EL (cell line): ENCODE measurements around the gene TRPC4AP.
A peak's percentile ranks its signal among the peaks of the same experiment; 100 is the strongest.

Experiments
- DNase-seq: peaks from one replicate; pipeline ENCODE4 v3.0.0-alpha.2; 2016

Gene TRPC4AP

DNA sequence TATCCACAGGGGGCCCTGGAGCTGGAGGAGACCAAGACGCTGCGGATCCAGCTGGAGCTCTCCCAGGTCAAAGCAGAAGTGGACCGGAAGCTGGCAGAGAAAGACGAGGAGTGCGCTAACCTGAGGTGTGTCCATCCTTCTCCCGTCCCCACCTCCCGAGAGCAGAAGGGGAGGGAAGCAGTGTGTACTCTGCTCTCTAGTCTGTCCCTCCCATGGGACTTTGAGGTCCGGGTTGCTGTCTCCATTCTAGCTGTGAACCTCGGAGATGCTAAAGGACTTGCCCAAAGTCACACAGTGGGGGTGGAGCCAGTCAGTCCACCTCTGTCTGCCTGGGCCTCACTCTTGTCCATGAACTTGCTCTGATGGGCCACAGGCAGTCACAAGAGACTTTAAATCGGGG is 92.8 kb downstream of the TRPC4AP start:
- no peak for DNase-seq

DNA sequence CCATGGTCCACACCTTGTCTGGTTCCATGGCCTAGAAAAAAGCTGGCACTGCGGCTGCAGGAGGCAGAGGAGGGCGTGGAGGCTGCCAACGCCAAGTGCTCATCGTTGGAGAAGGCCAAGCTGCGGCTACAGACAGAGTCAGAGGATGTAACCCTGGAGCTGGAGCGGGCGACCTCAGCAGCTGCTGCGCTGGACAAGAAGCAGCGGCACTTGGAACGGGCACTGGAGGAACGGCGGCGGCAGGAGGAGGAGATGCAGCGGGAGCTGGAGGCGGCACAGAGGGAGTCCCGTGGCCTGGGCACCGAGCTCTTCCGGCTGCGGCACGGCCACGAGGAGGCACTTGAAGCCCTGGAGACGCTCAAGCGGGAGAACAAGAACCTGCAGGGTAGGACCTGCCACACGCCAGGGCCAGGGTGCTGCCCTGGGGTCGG is 93.6 kb downstream of the TRPC4AP start:
- DNase-seq: no peak

DNA sequence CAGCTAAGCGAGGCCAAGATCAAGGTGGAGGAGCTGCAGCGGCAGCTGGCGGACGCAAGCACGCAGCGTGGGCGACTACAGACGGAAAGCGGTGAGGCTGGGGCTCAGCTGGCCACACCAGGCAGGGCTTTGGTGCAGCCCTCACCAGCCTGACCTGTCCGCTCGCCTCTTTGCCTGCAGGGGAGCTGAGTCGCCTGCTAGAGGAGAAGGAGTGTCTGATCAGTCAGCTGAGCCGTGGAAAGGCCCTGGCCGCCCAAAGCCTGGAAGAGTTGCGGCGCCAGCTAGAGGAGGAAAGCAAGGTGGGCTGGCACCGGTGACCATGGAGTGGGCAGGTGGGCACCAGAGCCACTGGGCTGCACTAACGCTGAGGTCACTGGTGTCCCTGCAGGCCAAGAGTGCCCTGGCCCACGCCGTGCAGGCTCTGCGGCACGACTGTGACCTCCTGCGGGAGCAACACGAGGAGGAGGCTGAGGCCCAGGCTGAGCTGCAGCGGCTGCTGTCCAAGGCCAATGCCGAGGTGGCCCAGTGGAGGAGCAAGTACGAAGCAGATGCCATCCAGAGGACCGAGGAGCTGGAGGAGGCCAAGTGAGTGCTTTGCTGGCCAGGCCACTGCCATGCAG is 94.2 kb downstream of the TRPC4AP start:
- DNase-seq: no peak

DNA sequence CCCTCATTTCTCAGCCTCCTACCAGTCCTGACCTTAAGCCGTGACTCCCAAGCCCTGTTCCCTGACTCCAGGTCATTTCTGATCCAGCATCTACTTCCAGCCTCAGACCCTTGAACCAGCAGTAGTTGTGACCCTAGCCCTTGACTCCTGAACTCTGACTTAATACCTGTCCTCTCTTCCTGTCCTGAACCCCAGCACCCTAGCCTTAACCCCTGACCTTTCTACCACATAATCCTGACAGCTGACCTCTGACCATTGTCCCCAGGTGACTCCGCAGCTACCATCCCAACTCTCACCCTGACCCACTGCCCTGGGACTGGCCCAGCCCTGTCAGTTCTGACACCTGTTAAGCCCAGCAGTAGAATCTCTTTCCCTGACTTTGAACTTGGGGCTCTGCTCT is 94.8 kb downstream of the TRPC4AP start:
- no peak for DNase-seq

DNA sequence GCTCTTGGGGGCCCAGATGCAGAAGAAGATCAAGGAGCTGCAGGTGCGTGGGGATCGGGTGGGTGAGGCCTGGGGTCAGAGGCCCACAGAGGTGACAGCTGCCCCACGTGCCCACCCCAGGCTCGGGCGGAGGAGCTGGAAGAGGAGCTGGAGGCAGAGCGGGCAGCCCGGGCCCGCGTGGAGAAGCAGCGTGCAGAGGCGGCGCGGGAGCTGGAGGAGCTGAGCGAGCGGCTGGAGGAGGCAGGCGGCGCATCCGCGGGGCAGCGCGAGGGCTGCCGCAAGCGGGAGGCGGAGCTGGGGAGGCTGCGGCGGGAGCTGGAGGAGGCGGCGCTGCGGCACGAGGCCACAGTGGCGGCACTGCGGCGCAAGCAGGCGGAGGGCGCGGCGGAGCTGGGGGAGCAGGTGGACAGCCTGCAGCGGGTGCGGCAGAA is 95.5 kb downstream of the TRPC4AP start:
- DNase-seq: no peak

DNA sequence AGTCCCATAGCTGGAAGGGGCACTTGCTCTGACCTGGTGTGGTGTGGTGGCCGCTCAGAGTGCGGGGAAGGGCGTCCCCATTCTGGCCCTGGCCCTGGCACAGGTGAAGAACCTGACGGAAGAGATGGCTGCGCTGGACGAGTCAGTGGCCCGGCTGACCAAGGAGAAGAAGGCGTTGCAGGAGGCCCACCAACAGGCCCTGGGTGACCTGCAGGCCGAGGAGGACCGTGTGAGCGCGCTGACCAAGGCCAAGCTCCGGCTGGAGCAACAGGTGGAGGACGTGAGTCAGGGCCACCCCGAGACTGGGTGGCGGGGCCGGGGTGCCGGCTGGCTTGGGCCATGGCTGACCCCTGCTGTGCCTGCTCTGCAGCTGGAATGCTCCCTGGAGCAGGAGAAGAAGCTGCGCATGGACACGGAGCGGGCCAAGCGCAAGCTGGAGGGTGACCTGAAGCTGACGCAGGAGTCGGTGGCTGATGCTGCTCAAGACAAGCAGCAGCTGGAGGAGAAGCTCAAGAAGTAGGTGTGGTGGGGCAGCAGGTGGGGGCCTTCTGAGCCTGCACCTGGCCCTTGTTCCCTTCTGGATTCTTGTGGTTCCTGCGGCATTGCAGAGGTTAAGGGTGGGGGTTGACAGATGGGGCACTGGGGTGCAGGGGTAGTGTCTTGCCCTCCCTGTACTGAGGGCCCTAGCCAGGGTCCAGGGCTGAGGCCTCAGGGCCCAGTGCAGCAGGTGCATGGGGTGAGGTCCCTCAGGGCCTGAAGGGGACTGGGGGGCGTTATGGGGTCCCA is 96.2 kb downstream of the TRPC4AP start:
- DNase-seq: no peak

DNA sequence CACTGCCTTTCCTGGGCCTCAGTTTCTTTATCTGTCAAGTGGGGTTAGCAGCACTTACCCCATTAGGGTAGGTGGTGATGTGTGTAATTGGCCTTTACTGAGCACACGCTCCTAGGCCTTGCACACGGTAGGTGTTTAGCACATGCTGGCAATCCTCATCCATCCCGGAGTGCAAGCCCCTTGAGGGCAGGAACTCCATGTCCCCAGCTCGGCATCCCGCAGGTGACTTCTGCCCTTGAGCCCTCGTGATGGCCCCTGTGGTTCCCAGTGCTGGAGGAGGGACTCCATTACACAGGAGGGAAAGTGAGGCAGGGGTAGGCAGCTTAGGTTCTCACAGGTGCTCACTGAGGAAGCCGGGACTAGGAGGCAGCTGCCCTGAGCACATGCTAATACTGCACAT is 96.9 kb downstream of the TRPC4AP start:
- no peak for DNase-seq

DNA sequence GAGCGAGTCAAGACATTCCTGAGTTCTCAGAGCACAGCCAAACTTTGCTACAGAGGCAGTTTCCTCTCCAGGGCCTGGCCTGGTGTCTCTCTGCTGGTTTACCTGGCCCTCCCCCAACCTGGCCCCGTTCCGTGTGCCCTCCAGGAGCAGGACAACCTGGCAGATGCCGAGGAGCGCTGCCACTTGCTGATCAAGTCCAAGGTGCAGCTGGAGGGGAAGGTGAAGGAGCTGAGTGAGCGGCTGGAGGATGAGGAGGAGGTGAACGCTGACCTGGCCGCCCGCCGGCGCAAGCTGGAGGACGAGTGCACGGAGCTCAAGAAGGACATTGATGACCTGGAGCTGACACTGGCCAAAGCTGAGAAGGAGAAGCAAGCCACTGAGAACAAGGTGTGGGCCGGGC is 97.4 kb downstream of the TRPC4AP start:
- DNase-seq: no peak

DNA sequence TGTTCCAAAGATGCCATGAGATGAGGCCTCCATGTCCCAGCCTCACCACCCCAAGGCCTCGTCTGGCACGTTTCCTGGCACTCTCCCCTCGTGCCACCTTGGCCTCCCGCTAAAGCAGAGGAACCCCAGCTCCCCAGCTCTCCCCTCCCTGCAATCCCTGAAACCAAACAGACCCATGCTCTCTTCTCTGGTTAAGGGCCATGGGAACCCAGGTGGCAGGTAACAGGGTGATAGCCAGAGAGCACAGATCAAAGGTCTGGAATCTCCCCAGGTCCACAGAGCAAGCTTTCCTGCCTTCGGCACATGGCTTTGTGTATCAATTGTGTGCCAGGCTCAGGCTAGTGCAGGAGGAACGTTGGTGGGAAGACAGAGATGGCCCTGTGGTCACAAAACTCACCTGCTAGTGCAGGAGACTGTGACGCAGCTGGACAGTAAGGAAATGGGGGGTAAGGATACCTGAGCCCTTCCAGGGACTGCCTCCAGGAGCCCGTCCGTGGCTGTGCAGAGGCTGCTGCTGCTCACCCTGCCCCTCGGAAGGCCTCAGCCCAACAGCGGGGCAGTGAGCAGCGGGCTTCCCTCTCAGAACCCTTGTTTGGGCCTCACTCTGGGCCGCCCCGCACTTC is 98.0 kb downstream of the TRPC4AP start:
- DNase-seq: no peak

DNA sequence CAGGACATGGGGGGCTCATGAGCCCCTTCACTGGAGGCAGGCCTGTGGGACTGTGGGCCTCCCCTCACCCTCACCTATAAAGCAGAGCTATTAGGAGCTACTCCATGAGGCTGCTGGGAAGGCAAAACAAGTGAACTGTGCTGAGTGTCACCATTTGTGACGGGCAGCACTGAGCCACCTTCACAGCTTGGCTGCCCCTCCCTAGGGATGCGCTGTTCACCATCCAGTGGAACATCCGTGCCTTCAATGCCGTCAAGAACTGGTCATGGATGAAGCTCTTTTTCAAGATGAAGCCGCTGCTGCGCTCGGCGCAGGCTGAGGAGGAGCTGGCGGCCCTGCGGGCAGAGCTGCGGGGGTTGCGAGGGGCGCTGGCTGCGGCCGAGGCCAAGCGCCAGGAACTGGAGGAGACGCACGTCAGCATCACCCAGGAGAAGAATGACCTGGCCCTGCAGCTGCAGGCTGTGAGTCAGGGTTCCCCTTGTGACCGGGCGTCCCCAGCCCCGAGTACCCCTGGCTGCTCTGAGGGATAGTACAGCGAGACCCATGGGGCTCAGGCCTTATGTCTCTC is 98.6 kb downstream of the TRPC4AP start:
- DNase-seq: no peak

DNA sequence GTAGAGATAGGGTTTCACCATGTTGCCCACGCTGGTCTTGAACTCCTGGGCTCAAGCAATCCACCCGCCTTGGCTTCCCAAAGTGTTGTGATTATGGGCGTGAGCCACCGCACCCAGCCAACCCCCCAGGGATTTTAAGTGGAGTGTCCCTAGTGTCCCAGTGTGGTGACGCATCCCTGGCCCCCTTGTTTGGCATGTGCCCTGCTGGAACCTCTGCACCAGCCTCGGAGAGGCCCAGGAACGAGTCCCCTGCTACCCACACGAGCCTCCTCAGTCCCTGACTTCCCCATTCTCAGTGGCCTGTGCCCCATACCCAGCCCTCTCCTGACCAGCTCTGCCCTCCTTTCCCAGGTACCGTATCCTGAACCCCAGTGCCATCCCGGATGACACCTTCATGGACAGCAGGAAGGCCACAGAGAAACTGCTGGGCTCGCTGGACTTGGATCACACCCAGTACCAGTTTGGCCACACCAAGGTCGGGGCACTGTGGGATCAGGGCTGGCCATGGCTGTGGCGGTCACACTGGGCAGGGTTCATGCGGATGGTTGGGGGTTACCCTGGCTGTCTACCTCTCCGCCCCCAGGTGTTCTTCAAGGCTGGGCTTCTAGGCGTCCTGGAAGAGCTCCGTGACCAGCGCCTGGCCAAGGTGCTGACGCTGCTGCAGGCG is 99.7 kb downstream of the TRPC4AP start:
- no peak for DNase-seq

DNA sequence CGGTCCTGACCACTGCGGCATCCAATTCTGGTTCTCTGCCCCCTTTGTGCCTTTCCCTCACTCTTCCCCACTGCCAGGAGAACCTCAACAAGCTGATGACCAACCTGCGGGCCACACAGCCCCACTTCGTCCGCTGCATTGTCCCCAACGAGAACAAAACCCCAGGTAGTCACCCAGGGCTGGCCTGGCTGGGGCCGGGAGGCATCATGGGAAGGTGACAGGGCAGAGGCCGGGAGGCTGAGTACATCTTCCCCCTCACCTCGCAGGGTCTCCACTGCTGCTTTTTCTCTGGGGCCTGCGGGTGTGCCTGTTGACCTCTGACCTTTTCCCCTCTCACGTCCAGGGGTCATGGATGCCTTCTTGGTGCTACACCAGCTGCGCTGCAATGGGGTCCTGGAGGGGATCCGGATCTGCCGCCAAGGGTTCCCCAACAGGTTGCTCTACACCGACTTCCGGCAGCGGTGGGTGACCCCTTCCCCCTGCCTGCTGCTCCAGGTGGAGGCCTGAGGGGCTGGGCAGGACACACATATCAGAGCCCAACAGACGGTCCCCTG is 101.9 kb downstream of the TRPC4AP start:
- no peak for DNase-seq

DNA sequence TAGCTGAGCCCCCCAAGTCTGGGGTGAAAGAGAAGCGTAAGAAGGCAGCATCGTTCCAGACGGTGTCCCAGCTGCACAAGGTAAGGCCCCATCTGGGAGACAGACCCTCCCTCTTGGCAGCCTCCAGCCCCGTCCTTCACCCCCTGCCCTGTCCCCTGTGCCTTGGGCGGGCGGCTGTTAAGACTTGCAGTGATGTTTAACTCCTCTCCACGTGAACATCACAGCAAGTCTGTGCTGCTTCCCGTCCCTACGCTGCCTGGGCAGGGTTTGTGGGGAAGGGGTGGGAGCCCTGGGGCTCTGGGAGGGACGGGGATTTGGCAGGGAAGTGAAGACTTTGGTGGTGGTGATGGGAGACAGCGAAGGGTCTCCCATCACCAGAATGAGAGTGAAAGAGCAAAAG is 102.4 kb downstream of the TRPC4AP start:
- no peak for DNase-seq

DNA sequence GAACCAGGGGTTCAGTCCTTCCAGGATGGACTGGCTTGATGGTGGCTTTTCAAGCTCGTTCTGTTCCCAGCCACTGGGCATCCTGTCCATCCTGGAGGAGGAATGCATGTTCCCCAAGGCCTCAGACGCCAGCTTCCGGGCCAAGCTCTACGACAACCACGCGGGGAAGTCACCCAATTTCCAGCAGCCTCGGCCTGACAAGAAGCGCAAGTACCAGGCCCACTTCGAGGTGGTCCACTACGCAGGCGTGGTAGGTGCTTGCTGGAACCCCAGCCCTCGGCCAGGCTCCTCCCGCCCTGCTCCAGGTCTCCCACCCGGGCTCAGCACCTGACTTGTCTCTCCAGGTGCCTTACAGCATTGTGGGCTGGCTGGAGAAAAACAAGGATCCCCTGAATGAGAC is 102.9 kb downstream of the TRPC4AP start:
- DNase-seq: no peak

DNA sequence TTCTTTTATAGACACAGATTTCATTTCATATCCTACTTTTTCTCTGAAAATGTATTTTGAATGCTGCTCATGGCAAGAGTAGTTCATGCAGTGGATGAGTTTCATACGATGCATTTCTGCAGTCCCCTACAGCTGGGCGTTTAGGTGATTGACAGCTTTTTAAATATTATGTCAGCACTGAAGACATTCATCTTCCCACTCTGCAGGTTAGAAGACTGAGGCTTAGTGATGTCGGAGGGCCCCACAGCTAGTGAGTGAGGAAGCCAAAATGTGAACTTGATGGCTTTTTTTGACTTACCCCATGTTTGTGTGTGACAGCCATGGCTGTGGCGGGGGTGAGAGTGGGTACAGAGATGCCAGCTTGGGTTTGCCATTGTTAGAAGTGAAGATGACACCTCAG is 103.5 kb downstream of the TRPC4AP start:
- DNase-seq: no peak

DNA sequence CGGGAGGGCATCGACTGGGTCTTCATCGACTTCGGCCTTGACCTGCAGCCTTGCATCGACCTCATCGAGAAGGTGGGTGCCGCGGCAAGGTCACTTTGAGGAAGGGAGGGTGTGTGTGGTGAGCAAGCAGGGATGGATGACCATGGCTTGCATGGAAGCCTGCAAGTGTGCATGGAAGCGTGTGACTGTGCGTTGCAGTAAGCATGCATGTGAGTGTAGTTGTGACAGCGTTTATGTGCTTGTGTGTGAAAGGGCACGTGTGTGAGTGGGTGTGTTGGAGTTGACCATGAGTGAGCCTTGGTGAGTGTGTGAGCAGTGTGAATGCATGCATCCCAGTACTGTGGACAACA is 104.4 kb downstream of the TRPC4AP start:
- DNase-seq: no peak

DNA sequence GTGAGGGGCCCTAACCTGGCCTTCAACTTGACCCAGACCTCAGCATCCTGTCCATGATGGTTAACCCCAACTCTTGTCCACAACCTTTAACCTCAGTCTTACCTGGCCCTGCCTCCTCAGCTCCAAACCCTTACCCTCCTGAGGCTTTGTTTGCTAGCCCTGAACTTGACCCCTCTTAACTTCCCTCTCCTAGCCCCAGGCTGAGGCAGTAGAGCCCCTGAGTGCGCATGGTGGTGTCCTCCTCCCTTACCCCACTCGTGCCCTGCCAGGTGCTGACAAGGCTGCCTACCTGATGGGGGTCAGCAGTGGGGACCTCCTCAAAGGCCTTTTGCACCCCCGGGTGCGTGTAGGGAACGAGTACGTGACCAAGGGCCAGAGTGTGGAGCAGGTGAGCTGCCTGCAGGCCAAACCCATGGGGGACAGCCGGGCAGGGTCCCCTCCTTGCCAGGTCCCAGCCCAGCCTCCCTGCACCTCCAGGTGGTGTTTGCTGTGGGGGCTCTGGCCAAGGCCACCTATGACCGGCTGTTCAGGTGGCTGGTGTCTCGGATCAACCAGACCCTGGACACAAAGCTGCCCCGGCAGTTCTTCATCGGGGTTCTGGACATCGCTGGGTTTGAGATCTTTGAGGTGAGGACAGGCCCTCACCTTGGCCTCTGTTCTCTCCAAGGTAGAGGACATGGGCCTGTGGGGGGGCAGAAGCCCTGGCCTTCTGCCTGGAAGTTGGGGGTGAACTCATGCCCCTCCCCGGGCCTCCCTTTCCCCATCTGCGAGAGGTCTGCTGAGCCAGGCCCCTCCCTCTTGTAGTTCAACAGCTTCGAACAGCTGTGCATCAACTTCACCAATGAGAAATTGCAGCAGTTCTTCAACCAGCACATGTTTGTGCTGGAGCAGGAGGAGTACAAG is 105.1 kb downstream of the TRPC4AP start:
- no peak for DNase-seq

DNA sequence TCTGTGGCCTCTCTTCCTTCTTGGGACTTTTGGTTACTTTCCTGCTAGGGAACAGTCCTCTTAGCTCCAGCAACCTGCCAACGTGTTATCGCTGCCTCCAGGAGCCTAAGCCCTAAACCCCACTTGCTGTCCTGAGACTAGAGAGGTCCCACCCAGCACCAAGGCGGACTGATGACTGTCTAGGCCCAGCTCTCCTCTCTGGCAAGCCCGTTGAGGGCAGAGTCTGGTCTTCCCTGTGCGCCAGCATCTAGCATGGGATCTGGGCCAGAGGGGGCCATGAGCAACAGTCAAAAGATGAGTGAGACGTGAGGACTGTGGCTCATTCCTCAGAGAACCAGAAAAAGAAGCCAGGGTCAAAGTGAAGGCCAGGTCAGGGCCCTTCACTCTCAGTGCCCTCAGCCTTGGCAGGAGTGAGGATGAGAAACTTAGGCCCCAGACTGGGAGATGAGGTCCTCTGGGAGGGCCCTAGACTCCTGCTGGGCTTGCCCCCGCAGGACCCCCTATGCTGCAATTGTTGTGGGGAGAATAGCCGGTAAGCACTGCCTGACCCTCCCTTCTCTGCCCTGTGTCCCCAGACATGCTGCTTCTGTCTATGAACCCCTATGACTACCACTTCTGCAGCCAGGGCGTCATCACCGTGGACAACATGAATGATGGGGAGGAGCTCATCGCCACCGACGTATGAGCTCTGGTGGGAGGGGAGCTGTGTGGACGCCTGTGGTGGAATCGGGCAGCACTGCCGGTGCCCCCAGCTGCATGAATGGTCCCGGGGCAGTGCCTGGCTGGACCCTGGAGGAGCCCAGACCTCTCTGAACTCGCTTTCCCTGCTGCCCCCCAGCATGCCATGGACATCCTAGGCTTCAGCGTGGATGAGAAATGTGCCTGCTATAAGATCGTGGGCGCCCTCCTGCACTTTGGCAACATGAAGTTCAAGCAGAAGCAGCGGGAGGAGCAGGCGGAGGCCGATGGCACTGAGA is 106.0 kb downstream of the TRPC4AP start:
- no peak for DNase-seq

DNA sequence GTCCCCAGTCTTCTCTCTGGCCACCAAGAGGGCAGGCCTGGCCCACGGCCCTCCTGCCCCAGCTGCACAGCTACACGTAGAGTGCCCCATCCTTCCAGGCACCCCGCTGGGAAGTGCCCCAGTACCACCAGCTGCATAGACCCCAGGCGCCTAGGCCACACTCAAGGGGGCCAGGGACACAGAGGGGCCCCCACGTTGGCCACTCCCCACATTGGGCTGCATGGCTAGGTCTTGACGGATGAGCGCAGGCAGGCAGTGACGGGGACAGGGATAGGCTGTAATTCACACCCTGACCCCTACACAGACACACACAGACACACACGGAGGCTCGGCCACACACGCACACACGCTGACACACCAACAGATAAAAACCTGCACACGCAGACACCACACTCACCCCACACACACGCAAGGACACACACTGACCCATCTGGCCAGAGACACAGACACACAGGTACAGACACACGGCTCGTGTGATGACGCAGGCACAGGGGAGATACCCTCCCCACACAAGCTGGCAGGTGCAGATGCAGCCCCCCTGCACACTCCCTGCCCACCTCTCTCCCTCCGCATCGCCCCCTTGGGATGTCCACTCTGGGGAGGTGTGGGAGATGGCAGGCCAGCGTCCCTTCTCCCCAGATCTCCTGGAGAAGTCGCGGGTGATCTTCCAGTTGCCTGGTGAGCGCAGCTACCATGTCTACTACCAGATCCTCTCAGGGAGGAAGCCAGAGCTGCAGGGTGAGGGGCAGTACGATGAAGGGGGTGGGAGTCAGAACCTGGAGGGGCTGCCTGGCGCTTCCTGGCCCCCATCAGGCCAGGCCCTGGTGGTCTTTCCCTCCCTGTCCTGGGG is 106.9 kb downstream of the TRPC4AP start:
- DNase-seq: no peak

DNA sequence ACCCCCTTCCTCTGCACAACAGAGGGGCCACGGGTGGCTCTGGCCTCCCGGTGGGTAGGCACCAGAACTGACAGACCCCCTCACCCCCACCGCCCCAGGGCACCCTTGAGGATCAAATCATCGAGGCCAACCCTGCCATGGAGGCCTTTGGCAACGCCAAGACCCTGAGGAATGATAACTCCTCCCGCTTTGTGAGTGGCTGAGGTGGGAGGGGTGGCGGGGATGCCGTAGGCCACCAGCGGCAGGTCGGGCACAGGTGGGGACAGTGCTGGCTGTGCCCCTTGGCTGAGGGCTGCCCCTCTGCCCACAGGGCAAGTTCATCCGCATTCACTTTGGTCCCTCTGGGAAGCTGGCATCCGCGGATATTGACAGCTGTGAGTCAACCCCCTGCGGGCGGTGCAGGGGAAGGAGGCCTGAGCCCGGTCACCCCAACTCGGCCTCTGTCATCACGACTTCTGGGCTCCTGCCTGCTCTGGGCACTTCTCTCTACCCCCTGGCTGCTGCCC is 107.8 kb downstream of the TRPC4AP start:
- peak; percentile 31 for DNase-seq
